Loucy (cell line): ENCODE data around the gene PARD3B.

ENCODE experiments used
- H2AFZ ChIP-seq: fragments of 200-600 bp; sonication (generic); 2 replicates; pipeline ENCODE4 v1.6.0; 2016; ENCODE audit warnings: antibody characterized with exemption, mild to moderate bottlenecking, low read length, moderate library complexity
- H3F3A ChIP-seq: fragments of 200-600 bp; 2 replicates; pipeline ENCODE4 v1.6.0; 2016; ENCODE audit warnings: antibody characterized with exemption, low read depth, mild to moderate bottlenecking
- H3K27me3 ChIP-seq: fragments of 200-600 bp; sonication (generic); 2 replicates; pipeline ENCODE4 v1.6.1; 2014; ENCODE audit warnings: low read length, mild to moderate bottlenecking; ENCODE audit not compliant: insufficient read depth, poor library complexity, severe bottlenecking
- H3K36me3 ChIP-seq: fragments of 200-600 bp; sonication (generic); 2 replicates; pipeline ENCODE4 v1.6.1; 2016; ENCODE audit warnings: low read length; ENCODE audit not compliant: insufficient read depth
- H3K4me1 ChIP-seq: fragments of 200-600 bp; sonication (generic); 2 replicates; pipeline ENCODE4 v1.5.1; 2014; ENCODE audit warnings: low read length, mild to moderate bottlenecking; ENCODE audit not compliant: insufficient read depth, poor library complexity, severe bottlenecking
- H3K4me2 ChIP-seq: fragments of 200-600 bp; sonication (generic); 2 replicates; pipeline ENCODE4 v1.6.0; 2014; ENCODE audit warnings: antibody characterized with exemption, low read length, low read depth, mild to moderate bottlenecking; ENCODE audit not compliant: poor library complexity, severe bottlenecking
- H3K4me3 ChIP-seq: fragments of 200-600 bp; sonication (generic); 2 replicates; pipeline ENCODE4 v1.5.1; 2014; ENCODE audit warnings: low read length, mild to moderate bottlenecking, mixed read lengths; ENCODE audit not compliant: poor library complexity, severe bottlenecking
- H3K79me2 ChIP-seq: fragments of 200-600 bp; sonication (generic); 2 replicates; pipeline ENCODE4 v1.6.1; 2014; ENCODE audit warnings: low read length; ENCODE audit not compliant: insufficient read depth
- H3K9ac ChIP-seq: fragments of 200-600 bp; sonication (generic); 2 replicates; pipeline ENCODE4 v1.6.0; 2014; ENCODE audit warnings: mild to moderate bottlenecking, low read depth, low read length, moderate library complexity; ENCODE audit not compliant: poor library complexity, severe bottlenecking
- H3K9me2 ChIP-seq: fragments of 200-600 bp; sonication (generic); replicated peaks from 2 replicates; pipeline ENCODE4 v1.6.1; 2016; ENCODE audit warnings: low read depth, low read length, mixed read lengths
- H3K9me3 ChIP-seq: fragments of 200-600 bp; sonication (generic); 2 replicates; pipeline ENCODE4 v1.6.1; 2014; ENCODE audit warnings: mild to moderate bottlenecking, antibody characterized with exemption, low read length, low read depth; ENCODE audit not compliant: insufficient read depth
- H4K20me1 ChIP-seq: fragments of 200-600 bp; sonication (generic); 2 replicates; pipeline ENCODE4 v1.6.0; 2014; ENCODE audit warnings: antibody characterized with exemption, low read length, mild to moderate bottlenecking; ENCODE audit not compliant: insufficient read depth, poor library complexity, severe bottlenecking
- CTCF ChIP-seq: fragments of 200-600 bp; sonication (generic); conservative IDR thresholded peaks from 2 replicates; pipeline ENCODE4 v1.5.1; 2014; ENCODE audit warnings: mild to moderate bottlenecking, antibody characterized with exemption, low read length
- EZH2phosphoT487 ChIP-seq: fragments of 200-600 bp; IDR thresholded peaks from 2 replicates; pipeline ENCODE4 v1.6.1; 2018; ENCODE audit warnings: antibody characterized with exemption, mild to moderate bottlenecking, moderate library complexity, borderline replicate concordance

PARD3B gene

DNA sequence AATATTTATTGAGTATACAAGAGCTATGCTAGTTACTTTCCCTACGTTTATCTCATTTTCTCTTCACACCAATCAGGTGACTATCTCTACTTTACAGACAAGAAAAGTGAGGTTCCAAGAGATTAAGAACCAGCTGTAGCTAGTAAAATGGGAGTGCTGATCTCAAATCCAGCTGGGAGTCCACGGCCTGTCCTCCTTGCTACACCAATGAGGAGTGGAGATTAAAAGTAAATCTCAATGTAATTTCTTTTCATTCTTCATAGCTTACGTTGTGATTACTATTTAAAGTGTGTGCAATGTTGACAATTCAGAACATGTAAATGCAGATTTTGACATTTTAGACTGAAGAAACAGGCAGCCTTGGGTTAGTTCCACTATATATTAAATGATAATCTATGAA lies 1083.1 kb downstream of the PARD3B start:
- Histone ChIP-seq H3K4me2 (no peak overlapping the region), H3K9me2 (no peaks in the 10 kb centered on the region), H4K20me1 (no peaks in the 10 kb centered on the region), H3K9ac (no peak overlapping the region), H2AFZ (no peak overlapping the region), H3K4me3 (no peak overlapping the region), H3K4me1 (no peaks in the 10 kb centered on the region), H3K79me2 (no peaks in the 10 kb centered on the region), H3F3A (no peaks in the 10 kb centered on the region), H3K36me3 (no peaks in the 10 kb centered on the region), H3K9me3 (no peaks in the 10 kb centered on the region), H3K27me3 (peaks cover 14% of the 10 kb centered on the region)
- no peak for TF ChIP-seq EZH2phosphoT487

- H3K9ac ChIP-seq: no peak overlapping the region
- TF ChIP-seq EZH2phosphoT487: no peak
- TF ChIP-seq CTCF: no peak
- H2AFZ ChIP-seq: no peak overlapping the region
- H3K9me3 ChIP-seq: no peaks in the 10 kb centered on the region
- no peaks in the 10 kb centered on the region for H4K20me1 ChIP-seq
- no peaks in the 10 kb centered on the region for H3K9me2 ChIP-seq
- H3K27me3 ChIP-seq: peaks cover 9% of the 10 kb centered on the region
- no peak overlapping the region for H3K4me3 ChIP-seq
- no peaks in the 10 kb centered on the region for H3K79me2 ChIP-seq
- no peaks in the 10 kb centered on the region for H3K4me1 ChIP-seq
- H3F3A ChIP-seq: no peaks in the 10 kb centered on the region
- no peaks in the 10 kb centered on the region for H3K36me3 ChIP-seq
- H3K4me2 ChIP-seq: no peak overlapping the region
These were observed 1084.0 kb downstream of the PARD3B start for GRCh38 chr2:205629091-205629776.

DNA sequence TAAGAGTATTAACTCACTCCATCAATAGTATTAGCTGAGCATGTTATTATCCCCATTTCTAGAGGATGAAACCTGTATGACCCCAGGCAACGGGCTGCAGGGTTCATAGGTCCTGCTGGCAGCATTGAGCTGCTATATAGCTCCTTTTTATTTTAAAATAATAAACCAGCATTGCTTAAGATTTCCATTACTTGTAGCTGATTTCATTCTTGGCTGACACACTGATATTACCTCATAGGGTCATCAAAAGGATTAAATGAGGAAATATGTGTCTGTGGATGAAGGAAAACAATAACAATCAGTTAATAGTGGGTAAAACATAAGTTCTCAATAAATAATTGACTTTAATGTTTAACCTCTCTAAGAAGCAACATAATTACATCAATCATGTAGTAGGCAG lies 1088.7 kb downstream of the PARD3B start:
- Histone ChIP-seq H3K27me3 (no peaks in the 10 kb centered on the region), H3K4me1 (no peaks in the 10 kb centered on the region), H3K79me2 (no peaks in the 10 kb centered on the region), H3K4me2 (no peak overlapping the region), H4K20me1 (no peaks in the 10 kb centered on the region), H3F3A (no peaks in the 10 kb centered on the region), H3K9me3 (no peaks in the 10 kb centered on the region), H3K9ac (no peak overlapping the region), H3K4me3 (no peak overlapping the region), H3K9me2 (no peaks in the 10 kb centered on the region), H2AFZ (no peak overlapping the region), H3K36me3 (no peaks in the 10 kb centered on the region)
- TF ChIP-seq CTCF (no peak), EZH2phosphoT487 (no peak)
